ENCODE results near the gene MRPL30.
"Not testable (repeated sequence)": the region's sequence is repeated elsewhere in the genome, so short reads cannot be mapped to it uniquely, and the experiment has no call there.

Gene MRPL30

GRCh38 chr2:99187011-99187410 lies 6.0 kb downstream of the MRPL30 start:
- DNase-seq: no peak

GRCh38 chr2:99188357-99188756 lies 7.4 kb downstream of the MRPL30 start:
- DNase-seq: no peak

- no peak for DNase-seq
Observed at GRCh38 chr2:99190548-99190947, 9.6 kb downstream of the MRPL30 start.

- DNase-seq: not testable (repeated sequence)
Observed at GRCh38 chr2:99192364-99192763, 11.4 kb downstream of the MRPL30 start.

- no peak for DNase-seq
Observed at GRCh38 chr2:99198103-99198841, 17.3 kb downstream of the MRPL30 start.

- no peak for DNase-seq
Observed at GRCh38 chr2:99200076-99200800, 19.3 kb downstream of the MRPL30 start.

- no peak for DNase-seq
Observed at GRCh38 chr2:99201959-99202678, 21.1 kb downstream of the MRPL30 start.

GRCh38 chr2:99205491-99205890 lies 24.5 kb downstream of the MRPL30 start:
- DNase-seq: no peak

GRCh38 chr2:99216096-99216495 lies 35.1 kb downstream of the MRPL30 start:
- no peak for DNase-seq

GRCh38 chr2:99217929-99218501 lies 37.0 kb downstream of the MRPL30 start:
- no peak for DNase-seq

GRCh38 chr2:99233177-99233576 lies 52.2 kb downstream of the MRPL30 start:
- not testable (repeated sequence) for DNase-seq

- no peak for DNase-seq
Observed at GRCh38 chr2:99238599-99238998, 57.6 kb downstream of the MRPL30 start.

GRCh38 chr2:99240431-99240830 lies 59.4 kb downstream of the MRPL30 start:
- no peak for DNase-seq

GRCh38 chr2:99242151-99242550 lies 61.2 kb downstream of the MRPL30 start:
- DNase-seq: no peak

All from activated CD8-positive, alpha-beta memory T cell treated with anti-CD3 and anti-CD28 coated beads, Interleukin-2, amount 50 U/mL, for 48 hours (primary cell).